Measurements from ENCODE around the gene TTLL11.
"Not testable (repeated sequence)": the region's sequence is repeated elsewhere in the genome, so short reads cannot be mapped to it uniquely, and the experiment has no call there.

The TTLL11 gene

DNA sequence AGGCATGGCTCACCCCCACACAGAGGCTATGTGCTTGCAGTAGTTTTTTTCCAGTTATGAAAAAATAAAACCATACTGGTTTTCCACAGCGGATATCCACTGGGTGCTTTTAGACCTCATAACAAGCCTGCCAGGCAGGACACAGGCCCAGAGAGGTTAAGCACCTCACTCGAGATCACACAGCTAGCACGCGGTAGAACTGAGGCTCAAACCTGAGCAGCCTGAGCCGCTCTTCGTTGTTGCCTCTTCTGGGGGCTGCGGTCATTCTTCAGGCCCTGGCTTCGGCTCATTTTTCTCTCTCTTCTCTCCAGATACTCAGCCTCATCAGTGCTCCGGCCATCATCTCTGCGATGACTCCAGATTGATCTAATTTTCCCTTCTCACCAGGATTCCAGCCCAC is 196.0 kb downstream of the TTLL11 start:
- Histone ChIP-seq H3K27me3 (replicated peaks; ENCODE audit: control insufficient read depth, insufficient read depth, low read length) (no peaks in the 10 kb centered on the region), H3K4me3 (replicated peaks; ENCODE audit: low read depth, low read length) (no peak overlapping the region), H3K36me3 (ENCODE audit: control insufficient read depth, insufficient read depth, low read length) (no peaks in the 10 kb centered on the region)
- TF ChIP-seq, protein P1, sequence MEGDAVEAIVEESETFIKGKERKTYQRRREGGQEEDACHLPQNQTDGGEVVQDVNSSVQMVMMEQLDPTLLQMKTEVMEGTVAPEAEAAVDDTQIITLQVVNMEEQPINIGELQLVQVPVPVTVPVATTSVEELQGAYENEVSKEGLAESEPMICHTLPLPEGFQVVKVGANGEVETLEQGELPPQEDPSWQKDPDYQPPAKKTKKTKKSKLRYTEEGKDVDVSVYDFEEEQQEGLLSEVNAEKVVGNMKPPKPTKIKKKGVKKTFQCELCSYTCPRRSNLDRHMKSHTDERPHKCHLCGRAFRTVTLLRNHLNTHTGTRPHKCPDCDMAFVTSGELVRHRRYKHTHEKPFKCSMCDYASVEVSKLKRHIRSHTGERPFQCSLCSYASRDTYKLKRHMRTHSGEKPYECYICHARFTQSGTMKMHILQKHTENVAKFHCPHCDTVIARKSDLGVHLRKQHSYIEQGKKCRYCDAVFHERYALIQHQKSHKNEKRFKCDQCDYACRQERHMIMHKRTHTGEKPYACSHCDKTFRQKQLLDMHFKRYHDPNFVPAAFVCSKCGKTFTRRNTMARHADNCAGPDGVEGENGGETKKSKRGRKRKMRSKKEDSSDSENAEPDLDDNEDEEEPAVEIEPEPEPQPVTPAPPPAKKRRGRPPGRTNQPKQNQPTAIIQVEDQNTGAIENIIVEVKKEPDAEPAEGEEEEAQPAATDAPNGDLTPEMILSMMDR (IDR thresholded peaks at IDR 0.05; ENCODE audit: insufficient read depth, low read length, poor library complexity, severe bottlenecking) = no peak
- no peak for DNase-seq (ENCODE audit: extremely low read depth, insufficient read length)

DNA sequence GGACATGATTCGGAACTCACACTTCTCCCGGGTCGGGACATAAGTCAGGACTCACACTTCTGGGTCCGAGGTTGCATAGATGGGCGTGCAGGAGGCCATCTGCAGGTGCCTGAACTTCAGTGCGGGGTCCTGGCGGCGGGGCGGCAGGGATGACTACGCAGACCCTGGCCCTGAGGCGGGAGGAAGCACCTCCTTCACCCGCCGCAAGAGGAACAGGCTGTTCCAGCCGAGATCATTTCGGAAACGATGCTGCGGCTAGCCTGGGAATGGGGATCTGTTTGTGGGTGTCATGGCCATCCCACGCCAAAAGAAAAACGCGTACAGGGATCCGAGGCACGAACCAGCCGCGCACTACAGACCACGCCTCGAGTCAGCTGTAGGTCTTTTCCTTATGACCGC is 196.6 kb downstream of the TTLL11 start:
- Histone ChIP-seq H3K36me3 (ENCODE audit: control insufficient read depth, insufficient read depth, low read length) (no peaks in the 10 kb centered on the region), H3K4me3 (replicated peaks; ENCODE audit: low read depth, low read length) (no peak overlapping the region), H3K27me3 (replicated peaks; ENCODE audit: control insufficient read depth, insufficient read depth, low read length) (no peaks in the 10 kb centered on the region)
- TF ChIP-seq, protein P1 (IDR thresholded peaks at IDR 0.05; ENCODE audit: insufficient read depth, low read length, poor library complexity, severe bottlenecking) = no peak
- DNase-seq (ENCODE audit: extremely low read depth, insufficient read length) = no peak

DNA sequence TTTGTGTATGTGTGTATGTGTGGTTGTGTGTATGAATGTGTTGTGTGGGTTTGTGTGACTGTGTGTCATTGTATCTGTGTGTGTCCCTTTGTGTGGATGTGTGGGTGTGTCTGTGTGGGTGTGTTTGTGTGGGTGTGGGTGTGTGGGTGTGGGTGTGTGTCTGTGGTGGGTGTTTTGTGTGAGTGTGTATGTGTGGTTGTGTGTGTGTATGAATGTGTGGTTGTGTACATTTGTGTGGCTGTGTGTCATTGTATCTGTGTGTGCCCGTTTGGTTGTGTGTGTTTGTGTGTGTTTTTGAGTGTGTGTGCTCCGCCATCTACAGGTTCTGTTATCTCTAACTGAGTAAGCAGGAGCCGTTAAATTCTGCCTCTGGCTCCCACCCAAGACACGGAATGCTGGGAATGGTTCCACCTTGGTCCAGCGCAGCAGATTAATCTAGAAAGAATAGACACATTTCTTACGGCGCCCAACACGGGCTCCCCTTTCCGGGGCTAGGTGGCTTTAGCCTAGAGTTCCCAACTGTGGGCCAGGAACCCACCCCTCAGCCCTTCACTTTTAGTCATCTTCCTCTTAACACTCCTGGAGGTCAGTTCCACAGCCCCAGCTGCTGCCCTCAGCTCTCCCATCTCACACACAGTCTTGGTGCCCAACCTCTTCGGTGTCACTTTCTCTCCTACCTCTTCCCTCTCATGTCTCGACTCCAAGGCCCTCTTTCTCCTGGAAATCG is 197.1 kb downstream of the TTLL11 start:
- no peak for DNase-seq (ENCODE audit: extremely low read depth, insufficient read length)
- Histone ChIP-seq H3K4me3 (replicated peaks; ENCODE audit: low read depth, low read length) (no peak overlapping the region), H3K36me3 (ENCODE audit: control insufficient read depth, insufficient read depth, low read length) (no peaks in the 10 kb centered on the region), H3K27me3 (replicated peaks; ENCODE audit: control insufficient read depth, insufficient read depth, low read length) (no peaks in the 10 kb centered on the region)
- TF ChIP-seq, protein P1 (IDR thresholded peaks at IDR 0.05; ENCODE audit: insufficient read depth, low read length, poor library complexity, severe bottlenecking) = no peak

DNA sequence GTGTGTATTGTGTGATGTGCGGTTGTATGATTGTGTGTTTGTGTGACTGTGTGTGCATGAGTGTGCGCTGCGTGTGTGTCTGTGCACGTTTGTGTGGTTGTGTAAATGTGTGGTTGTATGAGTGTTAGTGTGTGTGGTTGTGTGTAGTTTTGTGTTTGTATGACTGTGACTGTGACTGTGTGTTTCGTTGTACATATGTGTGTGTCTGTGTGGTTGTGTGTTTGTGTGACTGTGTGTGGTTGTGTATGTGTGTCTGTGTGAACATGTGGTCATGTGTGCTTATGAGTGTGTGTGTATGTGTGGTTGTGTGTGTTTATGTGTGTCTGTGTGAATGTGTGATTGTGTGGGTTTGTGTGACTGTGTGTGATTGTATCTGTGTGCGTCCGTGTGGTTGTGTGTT is 197.8 kb downstream of the TTLL11 start:
- no peak overlapping the region for H3K4me3 ChIP-seq (replicated peaks; ENCODE audit: low read depth, low read length)
- H3K36me3 ChIP-seq (ENCODE audit: control insufficient read depth, insufficient read depth, low read length) = no peaks in the 10 kb centered on the region
- TF ChIP-seq, protein P1 (IDR thresholded peaks at IDR 0.05; ENCODE audit: insufficient read depth, low read length, poor library complexity, severe bottlenecking) = no peak
- no peaks in the 10 kb centered on the region for H3K27me3 ChIP-seq (replicated peaks; ENCODE audit: control insufficient read depth, insufficient read depth, low read length)
- DNase-seq (ENCODE audit: extremely low read depth, insufficient read length) = no peak

DNA sequence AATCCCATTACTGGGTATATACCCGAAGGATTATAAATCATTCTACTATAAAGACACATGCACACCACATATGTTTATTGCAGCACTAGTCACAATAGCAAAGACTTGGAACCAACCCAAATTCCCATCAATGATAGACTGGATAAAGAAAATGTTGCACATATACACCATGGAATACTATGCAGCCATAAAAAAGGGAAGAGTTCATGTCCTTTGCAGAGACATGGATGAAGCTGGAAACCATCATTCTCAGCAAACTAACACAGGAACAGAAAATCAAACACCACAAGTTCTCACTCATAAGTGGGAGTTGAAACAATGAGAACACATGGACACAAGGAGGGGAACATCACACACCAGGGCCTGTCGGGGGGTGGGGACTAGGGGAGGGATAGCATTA is 198.7 kb downstream of the TTLL11 start:
- H3K36me3 ChIP-seq (ENCODE audit: control insufficient read depth, insufficient read depth, low read length); DNase-seq (ENCODE audit: extremely low read depth, insufficient read length); H3K27me3 ChIP-seq (replicated peaks; ENCODE audit: control insufficient read depth, insufficient read depth, low read length); H3K4me3 ChIP-seq (replicated peaks; ENCODE audit: low read depth, low read length): not testable (repeated sequence)

DNA sequence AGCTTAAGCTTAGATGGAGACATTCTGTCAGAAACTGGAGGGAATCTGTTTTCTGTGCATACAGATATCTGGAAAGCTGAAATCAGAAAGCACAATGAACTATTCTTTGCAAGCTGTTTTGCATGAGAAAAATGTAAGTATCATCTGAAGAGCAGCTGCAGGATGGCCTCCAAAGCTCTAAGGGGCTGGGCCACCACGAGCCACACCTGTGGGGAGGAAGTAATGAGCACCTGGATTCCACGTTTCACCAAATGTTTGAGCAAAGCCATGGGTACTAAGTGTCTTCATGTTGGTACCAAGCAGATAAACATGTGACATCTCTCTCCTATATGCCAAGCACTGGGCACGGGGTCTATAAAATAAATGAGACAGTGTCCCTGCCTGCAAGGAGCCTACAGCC is 199.3 kb downstream of the TTLL11 start:
- no peak for DNase-seq (ENCODE audit: extremely low read depth, insufficient read length)
- H3K27me3 ChIP-seq (replicated peaks; ENCODE audit: control insufficient read depth, insufficient read depth, low read length) = no peaks in the 10 kb centered on the region
- no peak overlapping the region for H3K4me3 ChIP-seq (replicated peaks; ENCODE audit: low read depth, low read length)
- TF ChIP-seq, protein P1 (IDR thresholded peaks at IDR 0.05; ENCODE audit: insufficient read depth, low read length, poor library complexity, severe bottlenecking) = no peak
- H3K36me3 ChIP-seq (ENCODE audit: control insufficient read depth, insufficient read depth, low read length) = no peaks in the 10 kb centered on the region
